KG1 (cell line): Measurements from ENCODE around the gene LIM2.
A peak's percentile ranks its signal among the peaks of the same experiment; 100 is the strongest.
"Not testable (repeated sequence)": the region's sequence is repeated elsewhere in the genome, so short reads cannot be mapped to it uniquely, and the experiment has no call there.

Experiments used
- DNase-seq: peaks from one replicate; lab custom pipeline; 2025; lab: John Stamatoyannopoulos, UW

Gene LIM2, protein sequence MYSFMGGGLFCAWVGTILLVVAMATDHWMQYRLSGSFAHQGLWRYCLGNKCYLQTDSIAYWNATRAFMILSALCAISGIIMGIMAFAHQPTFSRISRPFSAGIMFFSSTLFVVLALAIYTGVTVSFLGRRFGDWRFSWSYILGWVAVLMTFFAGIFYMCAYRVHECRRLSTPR

DNA sequence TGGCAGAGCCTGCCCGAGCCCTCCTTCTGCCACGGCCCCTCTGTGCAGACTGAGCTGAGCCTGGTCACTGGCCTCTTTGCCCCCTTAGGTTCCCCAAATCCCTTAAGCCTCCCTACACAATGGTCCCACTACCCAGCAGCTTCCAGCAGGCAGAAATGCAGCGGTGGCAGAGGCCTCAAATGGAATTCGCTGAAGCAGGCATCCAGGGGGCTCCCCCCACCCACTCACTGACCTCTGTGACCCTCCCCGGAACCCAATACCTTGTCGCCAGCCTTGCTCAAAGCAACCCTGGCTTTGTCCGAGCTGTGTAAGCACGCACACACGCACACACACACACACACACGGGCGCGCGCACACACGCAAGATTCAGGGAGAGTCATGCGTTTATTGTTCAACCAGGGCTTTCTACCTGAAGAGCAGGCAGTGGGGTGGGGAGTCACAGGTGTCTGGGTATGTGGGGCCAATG lies at the start of gene LIM2:
LIM2 (minus strand) TSS at position 51 of the 466 bp plus-strand sequence. CDS start 531 bp downstream, outside the sequence.
- DNase-seq, result no peak

GRCh38 chr19:51434456-51434855 lies 46.7 kb upstream of the LIM2 start:
- no peak for DNase-seq

GRCh38 chr19:51433043-51433442 lies 45.3 kb upstream of the LIM2 start:
- DNase-seq, result no peak

- DNase-seq, result no peak
Observed at GRCh38 chr19:51431124-51431523, 43.4 kb upstream of the LIM2 start.

GRCh38 chr19:51430221-51430620 lies 42.4 kb upstream of the LIM2 start:
- no peak for DNase-seq

GRCh38 chr19:51427201-51427600 lies 39.4 kb upstream of the LIM2 start:
- DNase-seq, result no peak

GRCh38 chr19:51422053-51422448 lies 34.3 kb upstream of the LIM2 start:
- peak; percentile 91 for DNase-seq

DNA sequence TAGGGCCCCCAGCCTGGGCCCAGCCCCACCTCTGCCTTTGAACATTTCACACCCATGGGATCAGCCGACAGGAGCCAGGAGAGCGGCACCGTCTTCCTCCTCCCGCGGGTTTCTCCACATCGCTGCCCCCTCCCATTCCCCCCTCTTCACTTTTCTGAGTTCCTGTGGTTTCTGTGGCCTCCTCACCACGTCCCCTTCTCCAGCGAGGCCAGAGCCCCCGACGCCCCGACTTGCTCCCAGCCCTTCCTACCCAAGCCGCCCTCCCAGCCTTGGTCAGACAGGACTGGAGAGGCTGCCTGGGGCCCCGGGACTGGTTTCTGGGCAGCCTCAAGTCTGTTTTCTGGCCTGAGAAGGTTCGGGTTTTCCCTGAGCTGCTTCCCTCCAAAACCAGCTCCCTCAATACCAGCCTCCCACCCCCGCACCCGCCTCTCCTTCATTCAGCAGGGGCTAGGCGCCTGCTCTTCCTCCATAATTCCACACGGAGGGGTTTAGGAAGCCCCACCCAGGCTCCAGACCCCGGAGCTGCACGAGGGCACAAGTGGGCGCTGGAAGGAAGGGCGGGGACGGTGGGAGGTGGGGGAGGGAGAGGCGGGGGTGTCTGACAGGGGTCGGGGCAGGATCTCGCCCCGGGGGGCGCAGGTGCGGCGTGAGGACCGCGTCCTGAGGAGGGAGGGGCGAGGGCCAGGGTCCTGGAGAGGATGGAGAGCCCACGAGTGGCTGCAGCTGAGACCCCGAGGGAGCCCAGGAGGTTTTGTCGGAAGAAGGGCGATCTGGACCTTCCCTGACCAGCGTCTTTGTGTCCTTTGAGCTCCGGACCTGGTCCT lies 33.7 kb upstream of the LIM2 start:
- no peak for DNase-seq

- not testable (repeated sequence) for DNase-seq
Observed at GRCh38 chr19:51420511-51420910, 32.7 kb upstream of the LIM2 start.

- DNase-seq, result no peak
Observed at GRCh38 chr19:51418707-51419106, 30.9 kb upstream of the LIM2 start.

- DNase-seq, result no peak
Observed at GRCh38 chr19:51417810-51418157, 30.0 kb upstream of the LIM2 start.

GRCh38 chr19:51417107-51417809 lies 29.5 kb upstream of the LIM2 start, which contains the start of gene SIGLEC10:
Gene SIGLEC10 (minus strand): TSS chr19:51417642. CDS start chr19:51417581, 61 bp downstream.
- DNase-seq, result peak; percentile 88

DNA sequence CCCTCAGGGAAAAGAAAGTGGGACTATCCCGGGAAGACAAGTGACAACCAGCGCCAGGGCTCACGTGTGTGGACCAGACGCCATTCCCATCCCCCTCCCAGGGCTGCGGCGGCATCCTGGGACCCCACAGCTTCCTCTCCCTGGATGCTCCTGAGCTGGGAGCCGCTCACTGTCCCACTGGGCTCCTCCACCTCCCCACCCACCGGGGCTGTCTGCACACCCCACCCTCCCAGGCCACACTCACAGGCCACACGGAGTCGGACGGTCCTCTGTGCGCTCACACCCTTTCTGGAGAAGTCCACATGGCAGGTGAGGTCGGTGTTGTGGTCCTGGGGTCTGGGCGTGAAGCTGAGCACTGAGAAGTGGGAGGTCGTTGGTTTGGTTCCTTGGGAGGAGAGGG lies 28.6 kb upstream of the LIM2 start:
- DNase-seq, result not testable (repeated sequence)

DNA sequence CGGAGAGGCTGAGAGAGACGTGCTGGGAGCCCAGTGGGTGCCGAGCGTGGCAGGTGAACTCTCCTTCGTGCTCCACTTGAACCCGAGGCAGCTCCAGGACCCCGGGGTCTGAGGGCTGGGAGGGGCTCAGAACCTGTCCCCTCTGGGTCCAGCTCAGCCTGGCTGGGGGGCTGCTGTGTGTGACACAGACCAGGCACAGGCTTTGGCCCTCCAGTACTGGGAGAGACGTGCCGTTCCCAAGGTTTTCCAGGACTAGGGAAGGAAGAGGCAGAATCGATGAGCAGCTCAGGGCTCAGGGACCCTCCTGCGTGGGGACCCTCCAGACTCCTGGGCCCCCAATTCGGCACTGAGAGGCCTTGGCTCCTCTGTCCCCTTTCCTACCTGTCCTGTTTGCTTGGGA lies 27.4 kb upstream of the LIM2 start:
- DNase-seq, result no peak

DNA sequence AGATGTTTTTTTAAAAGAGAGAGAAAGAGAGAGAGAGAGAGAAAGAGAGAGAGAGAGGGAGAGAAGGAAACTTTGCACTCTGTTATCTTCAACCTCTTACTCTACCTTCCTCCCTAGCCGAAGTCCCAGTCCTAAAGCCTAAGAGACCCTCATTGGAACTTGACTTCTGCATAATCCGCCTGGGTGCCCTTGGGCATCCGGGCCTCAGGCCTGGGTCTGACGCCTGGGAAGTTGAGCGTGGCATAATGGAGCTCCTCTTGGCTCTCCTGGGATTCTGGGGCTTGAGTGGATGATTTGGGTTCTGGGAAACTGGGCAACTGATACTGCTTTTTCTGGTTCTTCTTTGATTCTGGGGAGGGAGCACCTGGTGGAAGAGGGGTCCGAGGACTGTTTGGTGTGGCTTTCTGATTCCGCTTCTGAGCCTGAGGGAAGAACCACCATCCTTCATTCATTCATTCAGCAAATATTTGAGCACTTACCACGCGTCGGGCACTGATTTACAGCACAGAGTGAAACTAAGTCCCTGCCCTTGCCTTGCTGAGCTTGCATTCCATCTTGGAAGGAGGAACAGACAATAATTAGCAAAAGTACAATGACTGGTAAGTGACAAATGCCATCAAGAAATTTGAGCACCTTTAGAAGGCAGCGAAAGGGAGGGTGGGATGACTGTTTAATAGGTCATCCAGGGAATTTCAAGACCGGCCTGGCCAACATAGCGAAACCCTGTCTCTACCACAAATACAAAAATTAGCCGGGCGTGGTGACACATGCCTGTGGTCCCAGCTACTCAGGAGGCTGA lies 23.4 kb upstream of the LIM2 start:
- DNase-seq, result no peak

DNA sequence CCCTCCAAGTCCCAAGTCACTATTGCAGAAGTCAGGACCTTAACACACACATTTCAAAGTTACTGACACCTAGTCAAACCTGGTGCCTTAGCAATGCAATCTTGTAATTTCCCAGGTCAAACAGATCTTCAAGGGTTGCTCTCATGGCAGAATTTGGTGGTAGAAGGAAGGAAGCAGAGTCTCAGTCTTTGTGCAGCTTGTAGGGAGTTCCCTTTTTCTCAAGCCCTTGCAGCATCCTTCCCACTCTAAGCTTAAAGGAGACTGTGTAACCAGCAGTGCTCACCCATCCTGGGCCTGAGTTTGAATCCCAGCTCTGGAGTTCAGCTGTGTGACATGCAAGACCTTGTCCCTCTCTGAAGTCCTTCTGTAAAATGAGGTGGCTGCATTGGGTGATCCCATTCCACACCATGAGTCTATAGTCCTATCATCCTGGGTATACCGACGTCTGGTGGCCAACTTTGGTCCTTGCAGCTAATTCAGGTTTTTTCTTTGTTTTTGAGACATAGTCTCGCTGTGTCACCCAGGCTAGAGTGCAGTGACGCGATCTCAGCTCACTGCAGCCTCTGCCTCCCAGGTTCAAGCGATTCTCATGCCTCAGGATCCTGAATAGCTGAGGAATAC lies 19.8 kb upstream of the LIM2 start:
- peak; percentile 66 for DNase-seq

GRCh38 chr19:51402117-51402516 lies 14.3 kb upstream of the LIM2 start:
- DNase-seq, result no peak

- DNase-seq, result not testable (repeated sequence)
Observed at GRCh38 chr19:51399936-51400335, 12.2 kb upstream of the LIM2 start.

DNA sequence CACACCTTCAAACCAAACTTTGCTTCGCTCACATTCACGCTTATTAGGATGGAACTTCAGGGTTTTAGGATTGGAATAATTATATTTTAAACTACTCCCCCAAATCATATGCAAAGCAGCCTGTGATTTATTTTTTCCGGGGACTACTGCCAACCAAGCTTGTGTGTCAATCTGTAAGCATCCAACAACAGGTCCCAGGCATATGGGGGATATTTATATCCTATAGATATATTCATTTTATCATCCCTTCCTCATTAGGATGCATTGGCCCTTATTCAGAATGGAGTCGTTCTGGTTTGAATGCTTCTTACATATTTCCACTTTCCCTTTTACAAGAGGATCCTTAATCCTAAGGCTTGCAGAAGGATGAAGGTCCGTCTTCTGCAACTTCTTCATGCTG lies 11.5 kb upstream of the LIM2 start:
- DNase-seq, result no peak

DNA sequence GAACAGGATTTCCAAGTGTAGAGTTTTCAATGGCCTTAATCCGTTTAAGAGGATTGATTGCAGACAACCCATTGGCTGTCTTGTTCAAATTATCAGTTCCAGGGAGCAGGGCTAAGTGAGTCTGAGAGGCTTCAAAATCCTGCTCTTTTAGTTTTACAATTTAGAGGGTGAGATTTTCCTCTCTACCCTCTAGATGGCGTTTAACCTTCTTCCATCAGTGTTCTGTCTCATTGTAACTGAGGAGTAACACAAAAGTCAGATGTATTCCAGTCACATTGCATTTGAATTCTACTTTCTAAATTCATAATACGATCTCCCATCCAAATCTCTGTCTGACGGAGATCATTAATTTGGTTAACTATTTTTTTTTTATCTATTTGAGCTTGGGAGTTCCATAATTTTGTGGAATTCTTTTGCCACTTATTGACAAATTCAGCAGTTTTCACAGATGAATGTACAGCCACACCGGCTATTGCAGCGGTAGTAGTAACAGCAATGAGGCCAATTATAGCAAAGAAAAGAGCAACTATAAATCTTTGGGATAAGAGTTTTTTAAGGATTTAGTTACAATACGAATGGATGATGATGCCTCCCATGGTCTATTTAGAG lies 10.4 kb upstream of the LIM2 start:
- peak; percentile 24 for DNase-seq

- not testable (repeated sequence) for DNase-seq
Observed at GRCh38 chr19:51397453-51397852, 9.7 kb upstream of the LIM2 start.
